Measurements from ENCODE around the gene SLC9A7.

GRCh38 chrX:46665232-46666152, 93.4 kb downstream of the SLC9A7 start:
- no peak for TF ChIP-seq CTCF (IDR thresholded peaks at IDR 0.05; ENCODE audit: low read length)
- TF ChIP-seq EZH2phosphoT487 (IDR thresholded peaks at IDR 0.05; ENCODE audit: low read length) = no peak
- no peak for TF ChIP-seq EZH2 (optimal IDR thresholded peaks at IDR 0.05; ENCODE audit: low read depth, low read length)

Data from MM.1S (cell line).